GM11168 (cell line): ENCODE data around the gene HPN.
"Not testable (repeated sequence)": the region's sequence is repeated elsewhere in the genome, so short reads cannot be mapped to it uniquely, and the experiment has no call there.

Experiments
- in situ Hi-C: fragments of 300-500 bp; cut with MboI; formaldehyde crosslinking; loops from one replicate; pipeline ENCODE4 v1.12.0; 2022; ENCODE audit warnings: low sequenced_read_pairs; ENCODE audit not compliant: unreplicated experiment

The HPN gene

GRCh38 chr19:35041548-35042055 lies at the start of gene HPN:
Gene HPN (plus strand): TSS chr19:35041721. CDS start chr19:35042507, 786 bp downstream.
- in situ Hi-C loops = no loop called here

GRCh38 chr19:34992582-34992981 lies 48.9 kb upstream of the HPN start:
- in situ Hi-C loops = not testable (repeated sequence)

GRCh38 chr19:34994286-34994642 lies 47.3 kb upstream of the HPN start:
- in situ Hi-C loops = no loop called here

- in situ Hi-C loops = no loop called here
These were observed 46.6 kb upstream of the HPN start for GRCh38 chr19:34994643-34995541.

- in situ Hi-C loops = no loop called here
These were observed 46.0 kb upstream of the HPN start for GRCh38 chr19:34995551-34995950.

GRCh38 chr19:34997071-34997617 lies 44.4 kb upstream of the HPN start:
- in situ Hi-C loops = no loop called here

- in situ Hi-C loops = not testable (repeated sequence)
These were observed 43.3 kb upstream of the HPN start for GRCh38 chr19:34998224-34998623.

- in situ Hi-C loops = no loop called here
These were observed 42.6 kb upstream of the HPN start for GRCh38 chr19:34998777-34999497.

GRCh38 chr19:34999498-35000337 lies 41.8 kb upstream of the HPN start, which contains the start of gene GRAMD1A:
Gene GRAMD1A (plus strand): TSS chr19:35000323. CDS start chr19:35000479, 156 bp downstream.
- in situ Hi-C loops = no loop called here

- in situ Hi-C loops = no loop called here
These were observed 41.2 kb upstream of the HPN start for GRCh38 chr19:35000338-35000646.

- in situ Hi-C loops = no loop called here
These were observed 40.6 kb upstream of the HPN start for GRCh38 chr19:35000647-35001501.

- in situ Hi-C loops = no loop called here
These were observed 39.4 kb upstream of the HPN start for GRCh38 chr19:35002037-35002535.

GRCh38 chr19:35004517-35005255 lies 36.8 kb upstream of the HPN start:
- in situ Hi-C loops = no loop called here

GRCh38 chr19:35005256-35005977 lies 36.1 kb upstream of the HPN start:
- in situ Hi-C loops = no loop called here

GRCh38 chr19:35006007-35006341 lies 35.5 kb upstream of the HPN start:
- in situ Hi-C loops = not testable (repeated sequence)

- in situ Hi-C loops = no loop called here
These were observed 35.1 kb upstream of the HPN start for GRCh38 chr19:35006342-35006998.

GRCh38 chr19:35006999-35007365 lies 34.5 kb upstream of the HPN start:
- in situ Hi-C loops = no loop called here
